DMS153 treated with DMSO at 0.1 percent for 48 hours (cell line): ENCODE measurements around the gene HIP1.
"Not testable (repeated sequence)": the region's sequence is repeated elsewhere in the genome, so short reads cannot be mapped to it uniquely, and the experiment has no call there.

Source experiments
- DNase-seq: peaks from one replicate; lab custom pipeline; 2025; ENCODE audit not compliant: unreplicated experiment; lab: John Stamatoyannopoulos, UW

Gene HIP1

GRCh38 chr7:75739796-75740672 is 1.3 kb upstream of the HIP1 start:
- DNase-seq: no peak

- DNase-seq: peak; percentile 84
Measured at GRCh38 chr7:75738975-75739795, 444 bp upstream of the HIP1 start.

- DNase-seq: no peak
Measured at GRCh38 chr7:75737856-75738603, 711 bp downstream of the HIP1 start.

DNA sequence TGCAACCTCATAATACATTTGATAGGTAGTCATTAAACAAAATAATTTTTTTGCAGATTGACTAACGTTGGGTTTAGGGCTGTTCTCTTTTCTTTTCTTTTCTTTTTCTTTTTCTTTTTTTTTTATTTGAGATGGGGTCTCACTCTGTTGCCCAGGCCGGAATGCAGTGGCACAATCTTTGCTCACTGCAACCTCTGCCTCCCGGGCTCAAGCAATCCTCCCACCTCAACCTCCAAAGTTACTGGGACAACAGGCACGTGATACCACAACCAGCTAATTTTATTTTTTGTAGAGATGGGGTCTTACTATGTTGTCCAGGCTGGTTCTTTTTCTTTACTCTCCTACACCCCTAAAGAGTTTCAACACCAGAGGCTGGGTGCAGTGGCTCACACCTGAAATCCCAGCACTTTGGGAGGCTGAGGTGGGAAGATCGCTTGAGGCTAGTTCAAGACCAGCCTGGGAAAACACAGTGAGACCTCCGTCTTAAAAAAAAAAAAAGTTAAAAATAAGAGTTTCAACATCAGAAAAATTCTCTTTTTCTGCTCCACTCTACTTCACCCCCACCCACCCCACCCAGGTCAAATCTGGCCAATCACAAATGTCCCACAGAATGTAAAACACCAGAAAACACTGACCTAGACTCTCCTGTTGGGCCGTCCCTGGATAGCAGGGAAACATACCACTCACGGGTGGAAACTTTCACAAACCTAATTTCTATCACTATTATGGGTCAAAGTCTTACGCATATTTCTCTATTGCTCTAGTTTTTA is 3.0 kb downstream of the HIP1 start:
- no peak for DNase-seq

DNA sequence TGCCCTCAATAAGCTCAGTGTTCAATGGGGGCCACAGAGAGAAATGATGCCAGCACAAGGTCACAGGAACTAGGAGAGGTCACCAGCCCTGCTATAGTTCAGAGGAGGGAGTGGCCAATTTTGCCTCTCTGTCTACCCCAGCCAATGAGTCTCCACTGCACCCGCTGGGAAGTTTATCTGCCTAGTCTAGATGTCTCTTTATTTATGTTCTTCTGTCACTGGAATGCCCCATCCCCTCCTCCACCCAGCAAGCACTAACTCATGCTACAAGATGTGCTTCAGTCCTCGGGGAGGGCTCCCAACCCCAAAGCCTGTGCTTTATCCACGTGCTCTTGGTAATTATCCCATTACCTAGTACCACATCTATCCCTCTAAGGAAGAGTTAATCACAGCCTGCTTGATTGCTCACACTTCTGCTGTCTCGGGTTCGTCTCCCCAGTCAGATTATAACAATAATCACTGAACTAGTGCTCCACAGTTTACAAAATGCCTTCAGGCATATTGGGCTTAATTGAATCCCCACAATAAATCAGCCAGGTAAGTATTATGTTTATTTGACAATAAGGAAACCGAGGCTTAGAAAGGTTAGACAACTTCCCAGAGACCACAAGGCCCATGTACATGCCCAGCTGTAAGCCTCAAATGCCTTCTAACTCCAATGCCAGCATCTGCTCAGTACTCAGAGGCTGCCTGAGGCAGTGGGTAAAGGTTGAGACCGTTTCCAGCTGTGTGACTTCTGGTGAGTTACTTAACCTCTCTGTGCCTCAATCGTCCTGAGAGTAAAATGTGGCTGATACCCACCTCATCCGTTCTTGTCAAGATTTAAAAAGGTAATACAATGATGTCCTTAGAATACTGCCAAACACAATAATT is 3.9 kb downstream of the HIP1 start:
- DNase-seq: no peak

- no peak for DNase-seq
Measured at GRCh38 chr7:75732764-75733630, 5.7 kb downstream of the HIP1 start.

- no peak for DNase-seq
Measured at GRCh38 chr7:75732016-75732521, 6.7 kb downstream of the HIP1 start.

- no peak for DNase-seq
Measured at GRCh38 chr7:75729851-75730274, 8.9 kb downstream of the HIP1 start.

GRCh38 chr7:75727881-75728593 is 10.7 kb downstream of the HIP1 start:
- DNase-seq: peak; percentile 62

GRCh38 chr7:75727351-75727750 is 11.4 kb downstream of the HIP1 start:
- not testable (repeated sequence) for DNase-seq

- no peak for DNase-seq
Measured at GRCh38 chr7:75725306-75725705, 13.4 kb downstream of the HIP1 start.

- no peak for DNase-seq
Measured at GRCh38 chr7:75723444-75723843, 15.3 kb downstream of the HIP1 start.

- DNase-seq: no peak
Measured at GRCh38 chr7:75722373-75722772, 16.4 kb downstream of the HIP1 start.

- not testable (repeated sequence) for DNase-seq
Measured at GRCh38 chr7:75721922-75722321, 16.8 kb downstream of the HIP1 start.

DNA sequence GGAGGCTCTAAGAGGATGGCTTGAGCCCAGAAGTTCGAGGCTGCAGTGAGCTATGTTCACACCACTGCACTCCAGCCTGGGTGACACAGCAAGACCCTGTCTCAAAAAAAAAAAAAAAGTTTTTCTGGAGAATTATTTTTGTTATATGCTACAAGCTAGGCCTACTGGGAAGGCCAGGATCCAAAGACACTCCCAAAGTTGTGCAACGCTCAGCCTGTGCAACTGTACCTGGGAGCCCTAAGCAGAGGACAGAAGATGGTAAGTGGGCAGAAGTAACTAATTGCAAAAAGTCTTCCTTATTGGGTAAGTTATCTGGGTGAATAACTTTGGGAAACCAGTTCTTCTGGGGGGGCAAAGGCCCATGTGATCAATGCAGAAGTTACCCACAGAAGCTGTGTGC is 17.3 kb downstream of the HIP1 start:
- no peak for DNase-seq

- DNase-seq: no peak
Measured at GRCh38 chr7:75719626-75720025, 19.1 kb downstream of the HIP1 start.

GRCh38 chr7:75718390-75719031 is 20.2 kb downstream of the HIP1 start:
- no peak for DNase-seq
